PC-9 (cell line): Measurements from ENCODE around the gene SLC6A4. TPM values are rescaled to one million over a fixed set of nuclear protein-coding genes. Genes with fewer than 3 reads are reported as not detected.

Experiments
- BruUV-seq: library from RNA; stranded (reverse); fragments of 400-500 nt; replicated peaks from 2 replicates; lab custom pipeline; 2021; lab: Mats Ljungman, UMichigan
- CTCF ChIA-PET: fragments of 300-600 bp; sonication (Branson Sonifier 250); formaldehyde crosslinking; loops from one replicate; lab custom pipeline; 2022; ENCODE audit warnings: antibody characterized with exemption; lab: Charles Lee
- POLR2A ChIA-PET: fragments of 300-600 bp; sonication (Branson Sonifier 250); formaldehyde crosslinking; loops from one replicate; lab custom pipeline; 2022; ENCODE audit warnings: antibody characterized with exemption; ENCODE audit not compliant: unreplicated experiment; lab: Charles Lee
- DNase-seq, 2 experiments: peaks; one replicate each; pipeline versions ENCODE4 v3.0.0 to v3.0.0-alpha.2; 2015 to 2022; ENCODE audit warnings: mixed read lengths in 1 of 2
- H2AFZ ChIP-seq: fragments of 200-600 bp; sonication (generic); 2 replicates; pipeline ENCODE4 v1.8.1; 2017; ENCODE audit warnings: antibody characterized with exemption
- H3F3A ChIP-seq: fragments of 200-600 bp; sonication (generic); 2 replicates; pipeline ENCODE4 v1.8.1; 2017; ENCODE audit warnings: antibody characterized with exemption, mild to moderate bottlenecking, low read depth; ENCODE audit not compliant: insufficient read depth
- H3K27ac ChIP-seq: fragments of 200-600 bp; sonication (generic); 2 replicates; pipeline ENCODE4 v1.6.1; 2016; ENCODE audit warnings: mixed run types
- H3K27me3 ChIP-seq: fragments of 200-600 bp; sonication (generic); 2 replicates; pipeline ENCODE4 v1.6.1; 2016; ENCODE audit warnings: low read depth, mixed run types; ENCODE audit not compliant: insufficient read depth
- H3K36me3 ChIP-seq: fragments of 200-600 bp; sonication (generic); 2 replicates; pipeline ENCODE4 v1.6.1; 2016; ENCODE audit warnings: low read depth, mixed run types
- H3K4me1 ChIP-seq: fragments of 200-600 bp; sonication (generic); replicated peaks from 2 replicates; pipeline ENCODE4 v1.6.1; 2016; ENCODE audit warnings: mixed run types; ENCODE audit not compliant: insufficient read depth
- H3K4me2 ChIP-seq: fragments of 200-600 bp; sonication (generic); 2 replicates; pipeline ENCODE4 v1.6.1; 2017; ENCODE audit warnings: mixed run types
- H3K4me3 ChIP-seq: fragments of 200-600 bp; sonication (generic); 2 replicates; pipeline ENCODE4 v1.6.1; 2016; ENCODE audit warnings: mixed run types
- H3K79me2 ChIP-seq: fragments of 200-600 bp; sonication (generic); 2 replicates; pipeline ENCODE4 v1.6.1; 2017; ENCODE audit warnings: low read depth, mixed run types
- H3K9me2 ChIP-seq: fragments of 200-600 bp; sonication (generic); 2 replicates; pipeline ENCODE4 v1.8.1; 2017; ENCODE audit warnings: mild to moderate bottlenecking; ENCODE audit not compliant: insufficient read depth
- H3K9me3 ChIP-seq: fragments of 200-600 bp; sonication (generic); 2 replicates; pipeline ENCODE4 v1.8.1; 2016; ENCODE audit warnings: low read depth; ENCODE audit not compliant: insufficient read depth
- H4K20me1 ChIP-seq: fragments of 200-600 bp; sonication (generic); 2 replicates; pipeline ENCODE4 v1.8.1; 2017; ENCODE audit not compliant: insufficient read depth
- CTCF ChIP-seq: fragments of 200-600 bp; sonication (generic); conservative IDR thresholded peaks from 2 replicates; pipeline ENCODE4 v1.6.1; 2017; ENCODE audit warnings: mixed run types, antibody characterized with exemption, mild to moderate bottlenecking, moderate library complexity
- EZH2 ChIP-seq: fragments of 200-600 bp; sonication (generic); IDR thresholded peaks from 2 replicates; pipeline ENCODE4 v1.8.0; 2017; ENCODE audit warnings: antibody characterized with exemption, low read depth
- intact Hi-C: fragments of 100-400 bp; cut with micrococcal nuclease; formaldehyde crosslinking; loops from one replicate; pipeline ENCODE4 v1.10.0; 2022; ENCODE audit not compliant: unreplicated experiment
- total RNA-seq: library from RNA; stranded (reverse); gene quantifications from 2 replicates; pipeline ENCODE4 v1.2.3, GENCODE V29; 2021

SLC6A4 gene
- total RNA-seq, 1 experiment from 2014 or later = not detected

GRCh38 chr17:30239089-30239462 lies 3.6 kb upstream of the SLC6A4 start:
- Histone ChIP-seq H3K4me2 (no peak overlapping the region), H3K9me3 (no peaks in the 10 kb centered on the region), H2AFZ (no peak overlapping the region), H3K36me3 (no peaks in the 10 kb centered on the region), H3K79me2 (no peaks in the 10 kb centered on the region), H3K27me3 (peaks cover 27% of the 10 kb centered on the region), H3F3A (no peaks in the 10 kb centered on the region), H3K27ac (no peak overlapping the region), H4K20me1 (no peaks in the 10 kb centered on the region), H3K4me3 (no peak overlapping the region), H3K4me1 (no peaks in the 10 kb centered on the region), H3K9me2 (no peaks in the 10 kb centered on the region)
- ChIA-PET CTCF (interaction anchor here (0.7 kb wide), 1 partner anchor 51 kb away, joined by 3 read pairs; no protein-coding TSS in a partner anchor), POLR2A (no interaction called here)
- DNase-seq = no peak
- TF ChIP-seq EZH2 = no peak
- no peak for TF ChIP-seq CTCF
- intact Hi-C loops = no loop called here
- no TSS peak for BruUV-seq

GRCh38 chr17:30238387-30239088 lies 3.0 kb upstream of the SLC6A4 start:
- Histone ChIP-seq H3K36me3 (no peaks in the 10 kb centered on the region), H4K20me1 (no peaks in the 10 kb centered on the region), H3K27me3 (peaks cover 32% of the 10 kb centered on the region), H3F3A (no peaks in the 10 kb centered on the region), H2AFZ (no peak overlapping the region), H3K9me3 (no peaks in the 10 kb centered on the region), H3K79me2 (no peaks in the 10 kb centered on the region), H3K4me2 (no peak overlapping the region), H3K9me2 (no peaks in the 10 kb centered on the region), H3K4me3 (no peak overlapping the region), H3K27ac (no peak overlapping the region), H3K4me1 (no peaks in the 10 kb centered on the region)
- no peak for DNase-seq
- BruUV-seq = no TSS peak
- POLR2A ChIA-PET = no interaction called here
- intact Hi-C loops = no loop called here
- TF ChIP-seq CTCF = no peak
- TF ChIP-seq EZH2 = no peak
- CTCF ChIA-PET = interaction anchor here (0.7 kb wide), 1 partner anchor 50 kb away, joined by 3 read pairs; no protein-coding TSS in a partner anchor

GRCh38 chr17:30238003-30238344 lies 2.5 kb upstream of the SLC6A4 start:
- ChIA-PET POLR2A (no interaction called here), CTCF (no interaction called here)
- intact Hi-C loops = no loop called here
- H3K4me2 ChIP-seq = no peak overlapping the region
- peaks cover 35% of the 10 kb centered on the region for H3K27me3 ChIP-seq
- no peaks in the 10 kb centered on the region for H4K20me1 ChIP-seq
- no peaks in the 10 kb centered on the region for H3K9me3 ChIP-seq
- no peaks in the 10 kb centered on the region for H3K79me2 ChIP-seq
- no peak for TF ChIP-seq EZH2
- no peak for TF ChIP-seq CTCF
- H3F3A ChIP-seq = no peaks in the 10 kb centered on the region
- no peaks in the 10 kb centered on the region for H3K36me3 ChIP-seq
- no peak overlapping the region for H3K27ac ChIP-seq
- no TSS peak for BruUV-seq
- no peak overlapping the region for H2AFZ ChIP-seq
- no peaks in the 10 kb centered on the region for H3K9me2 ChIP-seq
- H3K4me1 ChIP-seq = no peaks in the 10 kb centered on the region
- no peak for DNase-seq
- H3K4me3 ChIP-seq = no peak overlapping the region
